ENCODE results near the gene SATL1.

DNA sequence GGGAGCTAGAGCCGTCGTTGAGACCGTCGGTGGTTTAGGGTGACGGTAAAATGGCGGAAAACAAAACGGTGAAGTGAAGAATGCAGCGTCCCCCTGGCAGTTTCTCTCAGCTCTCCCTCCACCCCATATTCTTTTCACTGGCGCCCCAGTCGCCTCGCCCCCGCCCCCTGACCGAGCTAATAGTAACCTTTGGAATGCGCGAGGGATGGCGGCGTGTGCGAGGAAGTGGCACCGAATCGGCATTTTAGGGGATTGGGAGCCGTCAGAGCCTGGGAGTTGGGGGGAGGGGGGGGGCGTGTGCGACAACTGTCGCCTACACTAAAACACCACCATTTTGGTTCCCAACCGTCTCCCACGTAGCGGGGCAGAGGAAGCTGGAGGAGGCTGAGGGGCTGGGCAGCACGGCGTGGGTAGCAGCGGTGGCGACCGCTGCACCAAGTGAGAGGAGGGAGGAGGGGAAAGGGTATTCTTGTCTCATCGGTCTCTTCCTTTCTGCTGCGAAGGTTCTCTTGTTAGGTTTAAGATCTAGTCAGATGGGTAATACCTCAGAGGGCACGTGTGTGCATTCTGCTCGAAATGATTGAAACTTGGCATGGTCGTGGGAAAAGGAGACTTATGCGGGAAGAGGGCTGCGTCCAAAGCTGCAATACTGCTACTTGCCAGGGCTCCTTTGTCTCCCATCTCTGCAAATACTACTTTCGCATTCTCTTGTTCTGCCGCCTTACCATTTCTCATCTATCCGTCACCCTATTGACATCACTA is 1.1 kb upstream of the SATL1 start:
- TF ChIP-seq, protein P1, sequence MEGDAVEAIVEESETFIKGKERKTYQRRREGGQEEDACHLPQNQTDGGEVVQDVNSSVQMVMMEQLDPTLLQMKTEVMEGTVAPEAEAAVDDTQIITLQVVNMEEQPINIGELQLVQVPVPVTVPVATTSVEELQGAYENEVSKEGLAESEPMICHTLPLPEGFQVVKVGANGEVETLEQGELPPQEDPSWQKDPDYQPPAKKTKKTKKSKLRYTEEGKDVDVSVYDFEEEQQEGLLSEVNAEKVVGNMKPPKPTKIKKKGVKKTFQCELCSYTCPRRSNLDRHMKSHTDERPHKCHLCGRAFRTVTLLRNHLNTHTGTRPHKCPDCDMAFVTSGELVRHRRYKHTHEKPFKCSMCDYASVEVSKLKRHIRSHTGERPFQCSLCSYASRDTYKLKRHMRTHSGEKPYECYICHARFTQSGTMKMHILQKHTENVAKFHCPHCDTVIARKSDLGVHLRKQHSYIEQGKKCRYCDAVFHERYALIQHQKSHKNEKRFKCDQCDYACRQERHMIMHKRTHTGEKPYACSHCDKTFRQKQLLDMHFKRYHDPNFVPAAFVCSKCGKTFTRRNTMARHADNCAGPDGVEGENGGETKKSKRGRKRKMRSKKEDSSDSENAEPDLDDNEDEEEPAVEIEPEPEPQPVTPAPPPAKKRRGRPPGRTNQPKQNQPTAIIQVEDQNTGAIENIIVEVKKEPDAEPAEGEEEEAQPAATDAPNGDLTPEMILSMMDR (IDR thresholded peaks at IDR 0.05; ENCODE audit: extremely low read depth in 1 of 2, insufficient read depth in 1 of 2, low read depth in 1 of 2, low read length in 2 of 2), result no peak
- TF ChIP-seq EZH2 (IDR thresholded peaks at IDR 0.05; ENCODE audit: borderline replicate concordance, low read depth, low read length, severe bottlenecking) (no peak), POLR2A (IDR thresholded peaks at IDR 0.05; ENCODE audit: low read depth, low read length) (no peak), POLR2AphosphoS5 (IDR thresholded peaks at IDR 0.05; ENCODE audit: insufficient read depth, low read depth, low read length) (no peak), GATA2 (IDR thresholded peaks at IDR 0.05; ENCODE audit: insufficient read depth, insufficient read length, low read depth, low read length) (no peak), FOS (IDR thresholded peaks at IDR 0.05; ENCODE audit: borderline replicate concordance, insufficient read depth, low read length) (no peak)
- TF ChIP-seq, protein P2, sequence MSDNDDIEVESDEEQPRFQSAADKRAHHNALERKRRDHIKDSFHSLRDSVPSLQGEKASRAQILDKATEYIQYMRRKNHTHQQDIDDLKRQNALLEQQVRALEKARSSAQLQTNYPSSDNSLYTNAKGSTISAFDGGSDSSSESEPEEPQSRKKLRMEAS (IDR thresholded peaks at IDR 0.05; ENCODE audit: insufficient read depth, insufficient read length), result no peak

All from endothelial cell of umbilical vein (primary cell).